Transverse colon (tissue), 4 donors: Measurements from ENCODE around the gene TRAFD1.
"Not testable (repeated sequence)": the region's sequence is repeated elsewhere in the genome, so short reads cannot be mapped to it uniquely, and the experiment has no call there.

Source experiments
- EP300 ChIP-seq: sonication (generic); formaldehyde crosslinking; IDR thresholded peaks from one replicate; pipeline ENCODE4 v1.6.1; 2017; ENCODE audit warnings: antibody characterized with exemption, low read depth
- POLR2A ChIP-seq: fragments of 450-650 bp; IDR thresholded peaks from one replicate; pipeline ENCODE4 v1.6.1; 2016; ENCODE audit warnings: antibody characterized with exemption, mild to moderate bottlenecking, moderate library complexity
- POLR2AphosphoS5 ChIP-seq, 3 donors: sonication (generic); formaldehyde crosslinking; IDR thresholded peaks; one replicate each; pipeline ENCODE4 v1.6.1; 2016; ENCODE audit warnings: antibody characterized with exemption in 3 of 3
- TF ChIP-seq, protein P1 (sequence below), 5 experiments: fragments of 200-600 bp in 3 of 5; fragments of 450-650 bp in 2 of 5; sonication (generic) in 3 of 5; IDR thresholded peaks; 1 replicate in 2 of 5; 2 replicates in 3 of 5; pipeline ENCODE4 v1.5.1; 2016 to 2017; ENCODE audit warnings: antibody characterized with exemption in 5 of 5, inconsistent platforms in 3 of 5, mild to moderate bottlenecking in 2 of 5, moderate library complexity in 1 of 5

DNA sequence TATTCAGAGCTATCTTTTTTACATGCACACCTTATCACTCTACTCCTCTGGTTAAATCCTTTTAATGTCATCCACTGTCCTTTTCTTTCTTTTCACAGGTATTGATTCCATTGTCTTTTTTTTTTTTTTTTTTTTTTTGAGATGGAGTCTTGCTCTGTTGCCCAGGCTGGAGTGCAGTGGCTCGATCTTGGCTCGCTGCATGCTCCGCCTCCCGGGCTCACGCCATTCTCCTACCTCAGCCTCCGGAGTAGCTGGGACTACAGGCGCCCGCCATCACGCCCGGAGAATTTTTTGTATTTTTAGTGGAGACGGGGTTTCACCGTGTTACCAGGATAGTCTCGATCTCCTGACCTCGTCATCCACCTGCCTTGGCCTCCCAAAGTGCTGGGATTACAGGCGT is 24.9 kb upstream of the TRAFD1 start:
- not testable (repeated sequence) for TF ChIP-seq EP300; POLR2A; POLR2AphosphoS5 (IDR thresholded peaks at IDR 0.05)
- TF ChIP-seq, protein P1, sequence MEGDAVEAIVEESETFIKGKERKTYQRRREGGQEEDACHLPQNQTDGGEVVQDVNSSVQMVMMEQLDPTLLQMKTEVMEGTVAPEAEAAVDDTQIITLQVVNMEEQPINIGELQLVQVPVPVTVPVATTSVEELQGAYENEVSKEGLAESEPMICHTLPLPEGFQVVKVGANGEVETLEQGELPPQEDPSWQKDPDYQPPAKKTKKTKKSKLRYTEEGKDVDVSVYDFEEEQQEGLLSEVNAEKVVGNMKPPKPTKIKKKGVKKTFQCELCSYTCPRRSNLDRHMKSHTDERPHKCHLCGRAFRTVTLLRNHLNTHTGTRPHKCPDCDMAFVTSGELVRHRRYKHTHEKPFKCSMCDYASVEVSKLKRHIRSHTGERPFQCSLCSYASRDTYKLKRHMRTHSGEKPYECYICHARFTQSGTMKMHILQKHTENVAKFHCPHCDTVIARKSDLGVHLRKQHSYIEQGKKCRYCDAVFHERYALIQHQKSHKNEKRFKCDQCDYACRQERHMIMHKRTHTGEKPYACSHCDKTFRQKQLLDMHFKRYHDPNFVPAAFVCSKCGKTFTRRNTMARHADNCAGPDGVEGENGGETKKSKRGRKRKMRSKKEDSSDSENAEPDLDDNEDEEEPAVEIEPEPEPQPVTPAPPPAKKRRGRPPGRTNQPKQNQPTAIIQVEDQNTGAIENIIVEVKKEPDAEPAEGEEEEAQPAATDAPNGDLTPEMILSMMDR (IDR thresholded peaks at IDR 0.05) = not testable (repeated sequence)
